GM12864 (cell line): ENCODE measurements around the gene EMILIN2.
"Not testable (repeated sequence)": the region's sequence is repeated elsewhere in the genome, so short reads cannot be mapped to it uniquely, and the experiment has no call there.

Experiments
- DNase-seq: peaks from one replicate; pipeline ENCODE4 v3.0.0-alpha.2; 2011; ENCODE audit warnings: low read depth
- H3K4me3 ChIP-seq: 2 replicates; pipeline ENCODE4 v1.5.1; 2011; ENCODE audit warnings: mild to moderate bottlenecking, low read depth, low read length, control low read depth
- TF ChIP-seq, protein P1 (sequence below): IDR thresholded peaks from 2 replicates; pipeline ENCODE4 v1.5.1; 2011; ENCODE audit warnings: low read depth, mild to moderate bottlenecking, moderate library complexity, low read length, control low read depth, inconsistent platforms; ENCODE audit errors: missing control alignments

EMILIN2 gene

DNA sequence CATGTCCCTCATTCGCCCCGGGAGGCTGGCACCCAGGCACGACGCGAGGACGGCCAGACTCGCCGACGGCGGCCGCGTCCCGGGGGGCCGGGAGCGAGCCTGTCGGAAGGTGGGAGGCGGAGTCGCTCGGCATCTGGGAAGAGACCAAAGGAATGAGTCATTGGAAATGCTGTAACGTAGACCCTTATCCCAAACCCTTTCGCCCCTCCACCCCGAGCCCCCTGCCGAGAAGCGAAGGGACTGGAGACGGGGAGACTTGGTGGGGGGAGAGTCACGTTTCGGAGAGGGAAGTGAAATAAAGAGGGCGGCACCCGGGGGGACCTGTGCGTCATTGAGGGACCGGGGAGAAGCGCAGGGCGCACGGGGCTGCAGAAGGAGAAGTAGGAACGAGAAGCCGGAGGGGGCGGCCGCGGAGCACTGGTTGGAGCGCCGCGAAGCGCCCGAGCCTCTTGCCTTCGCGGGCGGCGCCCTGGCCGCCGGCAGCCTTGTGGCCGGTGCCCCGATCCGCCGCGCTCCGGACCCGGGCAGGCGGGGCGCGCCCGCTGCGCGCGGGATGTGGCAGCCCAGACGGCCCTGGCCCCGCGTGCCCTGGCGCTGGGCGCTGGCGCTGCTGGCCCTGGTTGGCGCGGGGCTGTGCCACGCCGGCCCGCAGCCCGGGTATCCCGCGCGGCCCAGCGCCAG is at the start of gene EMILIN2:
Gene EMILIN2 (plus strand): TSS at position 371 of the 681 bp plus-strand sequence. CDS start 183 bp downstream, at position 554.
- no peak for DNase-seq
- TF ChIP-seq, protein P1, sequence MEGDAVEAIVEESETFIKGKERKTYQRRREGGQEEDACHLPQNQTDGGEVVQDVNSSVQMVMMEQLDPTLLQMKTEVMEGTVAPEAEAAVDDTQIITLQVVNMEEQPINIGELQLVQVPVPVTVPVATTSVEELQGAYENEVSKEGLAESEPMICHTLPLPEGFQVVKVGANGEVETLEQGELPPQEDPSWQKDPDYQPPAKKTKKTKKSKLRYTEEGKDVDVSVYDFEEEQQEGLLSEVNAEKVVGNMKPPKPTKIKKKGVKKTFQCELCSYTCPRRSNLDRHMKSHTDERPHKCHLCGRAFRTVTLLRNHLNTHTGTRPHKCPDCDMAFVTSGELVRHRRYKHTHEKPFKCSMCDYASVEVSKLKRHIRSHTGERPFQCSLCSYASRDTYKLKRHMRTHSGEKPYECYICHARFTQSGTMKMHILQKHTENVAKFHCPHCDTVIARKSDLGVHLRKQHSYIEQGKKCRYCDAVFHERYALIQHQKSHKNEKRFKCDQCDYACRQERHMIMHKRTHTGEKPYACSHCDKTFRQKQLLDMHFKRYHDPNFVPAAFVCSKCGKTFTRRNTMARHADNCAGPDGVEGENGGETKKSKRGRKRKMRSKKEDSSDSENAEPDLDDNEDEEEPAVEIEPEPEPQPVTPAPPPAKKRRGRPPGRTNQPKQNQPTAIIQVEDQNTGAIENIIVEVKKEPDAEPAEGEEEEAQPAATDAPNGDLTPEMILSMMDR = no peak
- H3K4me3 ChIP-seq = peak within 1 kb of the TSS; percentile 62

DNA sequence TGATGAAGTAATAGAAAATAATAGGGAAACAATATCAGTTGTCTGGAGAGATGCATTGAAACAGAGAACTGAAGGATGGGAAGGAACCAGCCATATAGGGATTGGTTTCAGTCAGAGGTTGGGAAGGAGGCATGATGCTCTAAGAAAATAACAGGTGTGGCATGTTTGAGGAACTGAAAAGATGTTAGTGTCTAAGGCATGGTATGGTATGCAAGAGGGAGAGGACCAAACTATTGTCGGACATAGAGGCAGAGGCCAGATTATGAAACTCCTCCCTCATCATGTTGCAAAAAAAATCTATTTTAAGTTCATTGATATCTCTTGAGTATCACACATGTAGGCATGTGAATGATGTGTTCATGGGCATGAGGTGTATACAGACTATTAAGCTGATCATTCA is 48.9 kb upstream of the EMILIN2 start:
- TF ChIP-seq, protein P1 = no peak
- DNase-seq = no peak
- no peak overlapping the region for H3K4me3 ChIP-seq

DNA sequence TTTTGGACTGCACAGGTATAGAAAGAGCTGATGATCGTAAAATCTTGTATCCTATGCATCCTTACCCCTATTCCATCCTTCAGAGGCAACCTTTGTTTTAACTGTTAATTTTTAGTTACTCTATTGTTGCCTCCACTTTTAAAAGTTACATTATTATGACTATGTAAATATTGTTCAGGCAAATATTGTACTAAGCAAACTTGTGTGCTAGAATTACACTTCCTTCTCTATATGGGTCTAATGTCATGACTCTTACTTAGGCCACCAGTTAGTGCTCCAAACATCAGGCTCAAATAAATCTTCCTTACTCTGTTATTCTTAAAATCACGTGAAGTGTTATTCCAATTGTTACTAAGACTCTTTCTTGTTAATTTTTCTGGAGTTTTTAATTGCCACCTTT is 47.4 kb upstream of the EMILIN2 start:
- TF ChIP-seq, protein P1 = no peak
- DNase-seq = no peak

DNA sequence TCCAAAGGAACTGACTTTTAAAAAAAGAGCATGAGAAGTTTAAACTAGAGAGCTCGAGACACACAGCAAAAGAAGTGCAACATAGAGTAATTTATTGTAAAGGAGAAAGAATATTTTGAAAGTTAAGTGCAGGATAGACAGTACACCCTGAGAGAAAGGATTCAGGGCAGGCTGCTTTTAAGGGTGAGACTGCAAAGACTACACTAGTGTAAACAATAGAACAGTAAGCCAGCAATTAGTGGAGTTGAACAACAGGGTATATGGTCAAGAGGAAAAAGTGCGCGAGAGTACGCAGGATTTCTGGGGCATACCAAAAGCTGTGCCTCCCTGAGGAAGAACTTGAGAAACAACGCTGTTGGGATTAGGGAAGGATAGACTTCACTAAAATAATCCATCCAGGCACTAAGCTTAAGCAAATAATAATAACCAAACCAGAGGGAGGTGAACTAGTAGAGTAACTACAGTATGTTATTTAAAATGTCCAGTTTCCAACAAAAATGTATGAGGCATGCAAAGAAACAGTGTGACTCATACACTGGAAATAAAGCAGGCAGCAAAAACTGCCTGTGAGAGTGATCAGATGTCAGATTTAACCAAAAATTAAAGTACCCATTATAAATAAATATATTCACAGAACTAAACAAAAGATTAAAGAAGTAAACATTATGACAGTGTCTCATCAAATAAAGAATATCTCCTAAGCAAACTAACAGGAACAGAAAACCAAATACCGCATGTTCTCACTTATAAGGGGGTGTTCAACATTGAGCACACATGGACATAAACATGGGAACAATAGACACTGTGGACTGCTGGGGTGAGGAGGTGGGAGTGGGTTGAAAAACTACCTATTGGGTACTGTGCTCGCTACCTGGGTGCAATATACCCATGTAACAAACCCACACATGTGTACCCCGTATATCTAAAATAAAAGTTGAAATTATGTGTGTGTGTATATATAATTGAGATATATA is 40.5 kb upstream of the EMILIN2 start:
- TF ChIP-seq, protein P1 = no peak
- H3K4me3 ChIP-seq = no peak overlapping the region
- no peak for DNase-seq

More for the DNA sequence above, 47.4 kb upstream of the EMILIN2 start:
- H3K4me3 ChIP-seq = no peak overlapping the region

DNA sequence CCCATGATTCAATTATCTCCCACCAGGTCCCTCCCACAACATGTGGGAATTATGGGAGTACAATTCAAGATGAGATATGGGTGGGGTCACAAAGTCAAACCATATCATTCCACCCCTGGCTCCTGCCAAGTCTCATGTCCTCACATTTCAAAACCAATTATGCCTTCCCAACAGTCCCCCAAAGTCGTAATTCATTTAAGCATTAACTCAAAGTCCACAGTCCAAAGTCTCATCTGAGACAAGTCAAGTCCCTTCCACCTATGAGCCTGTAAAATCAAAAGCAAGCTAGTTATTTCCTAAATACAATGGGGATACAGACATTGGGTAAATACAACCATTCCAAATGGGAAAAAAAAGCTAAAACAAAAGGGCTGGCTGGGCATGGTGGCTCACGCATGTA is 38.2 kb upstream of the EMILIN2 start:
- H3K4me3 ChIP-seq, DNase-seq: not testable (repeated sequence)

DNA sequence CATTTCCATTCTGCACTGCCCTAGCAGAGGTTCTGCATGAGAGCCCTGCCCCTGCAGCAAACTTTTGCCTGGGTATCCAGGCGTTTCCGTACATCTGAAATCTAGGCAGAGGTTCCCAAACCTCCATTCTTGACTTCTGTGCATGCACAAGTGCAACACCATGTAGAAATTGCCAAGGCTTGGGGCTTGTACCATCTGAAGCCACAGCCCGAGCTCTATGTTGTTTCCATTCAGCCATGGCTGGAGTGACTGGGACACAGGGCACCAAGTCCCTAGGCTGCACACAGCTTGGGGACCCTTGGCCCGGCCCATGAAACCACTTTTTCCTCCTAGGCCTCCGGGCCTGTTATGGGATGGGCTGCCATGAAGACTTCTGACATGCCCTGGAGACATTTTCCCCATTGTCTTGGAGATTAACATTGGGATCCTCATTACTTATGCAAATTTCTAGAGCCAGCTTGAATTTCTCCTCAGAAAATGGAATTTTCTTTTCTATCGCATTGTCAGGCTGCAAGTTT is 37.1 kb upstream of the EMILIN2 start:
- H3K4me3 ChIP-seq, DNase-seq: not testable (repeated sequence)

DNA sequence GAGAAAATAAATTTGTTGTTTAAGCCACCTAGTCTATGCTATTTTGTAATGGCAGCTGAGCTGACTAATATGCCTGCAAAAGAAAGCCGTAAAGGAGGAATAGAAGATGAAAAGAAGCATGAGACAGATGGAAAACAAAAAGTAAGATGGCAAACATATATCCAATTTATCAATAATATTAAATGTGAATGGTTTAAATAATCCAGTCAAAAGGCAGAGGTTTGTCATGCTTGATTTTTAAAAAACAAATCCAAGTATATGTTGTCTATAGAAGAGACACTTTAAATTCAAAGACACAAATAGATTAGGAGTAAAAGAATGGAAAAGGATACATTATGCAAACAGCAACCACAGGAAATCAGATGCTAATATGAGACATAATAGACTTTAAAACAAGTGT is 35.4 kb upstream of the EMILIN2 start:
- DNase-seq = no peak
- TF ChIP-seq, protein P1 = no peak
- H3K4me3 ChIP-seq = no peak overlapping the region
